NCI-H524 (cell line): ENCODE results near the gene PDCD11.
"Not testable (repeated sequence)": the region's sequence is repeated elsewhere in the genome, so short reads cannot be mapped to it uniquely, and the experiment has no call there.

ENCODE experiments used
- DNase-seq, 2 experiments: peaks; one replicate each; lab custom pipeline; 2025; lab: John Stamatoyannopoulos, UW

PDCD11 gene, protein sequence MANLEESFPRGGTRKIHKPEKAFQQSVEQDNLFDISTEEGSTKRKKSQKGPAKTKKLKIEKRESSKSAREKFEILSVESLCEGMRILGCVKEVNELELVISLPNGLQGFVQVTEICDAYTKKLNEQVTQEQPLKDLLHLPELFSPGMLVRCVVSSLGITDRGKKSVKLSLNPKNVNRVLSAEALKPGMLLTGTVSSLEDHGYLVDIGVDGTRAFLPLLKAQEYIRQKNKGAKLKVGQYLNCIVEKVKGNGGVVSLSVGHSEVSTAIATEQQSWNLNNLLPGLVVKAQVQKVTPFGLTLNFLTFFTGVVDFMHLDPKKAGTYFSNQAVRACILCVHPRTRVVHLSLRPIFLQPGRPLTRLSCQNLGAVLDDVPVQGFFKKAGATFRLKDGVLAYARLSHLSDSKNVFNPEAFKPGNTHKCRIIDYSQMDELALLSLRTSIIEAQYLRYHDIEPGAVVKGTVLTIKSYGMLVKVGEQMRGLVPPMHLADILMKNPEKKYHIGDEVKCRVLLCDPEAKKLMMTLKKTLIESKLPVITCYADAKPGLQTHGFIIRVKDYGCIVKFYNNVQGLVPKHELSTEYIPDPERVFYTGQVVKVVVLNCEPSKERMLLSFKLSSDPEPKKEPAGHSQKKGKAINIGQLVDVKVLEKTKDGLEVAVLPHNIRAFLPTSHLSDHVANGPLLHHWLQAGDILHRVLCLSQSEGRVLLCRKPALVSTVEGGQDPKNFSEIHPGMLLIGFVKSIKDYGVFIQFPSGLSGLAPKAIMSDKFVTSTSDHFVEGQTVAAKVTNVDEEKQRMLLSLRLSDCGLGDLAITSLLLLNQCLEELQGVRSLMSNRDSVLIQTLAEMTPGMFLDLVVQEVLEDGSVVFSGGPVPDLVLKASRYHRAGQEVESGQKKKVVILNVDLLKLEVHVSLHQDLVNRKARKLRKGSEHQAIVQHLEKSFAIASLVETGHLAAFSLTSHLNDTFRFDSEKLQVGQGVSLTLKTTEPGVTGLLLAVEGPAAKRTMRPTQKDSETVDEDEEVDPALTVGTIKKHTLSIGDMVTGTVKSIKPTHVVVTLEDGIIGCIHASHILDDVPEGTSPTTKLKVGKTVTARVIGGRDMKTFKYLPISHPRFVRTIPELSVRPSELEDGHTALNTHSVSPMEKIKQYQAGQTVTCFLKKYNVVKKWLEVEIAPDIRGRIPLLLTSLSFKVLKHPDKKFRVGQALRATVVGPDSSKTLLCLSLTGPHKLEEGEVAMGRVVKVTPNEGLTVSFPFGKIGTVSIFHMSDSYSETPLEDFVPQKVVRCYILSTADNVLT (N-terminal part only)

DNA sequence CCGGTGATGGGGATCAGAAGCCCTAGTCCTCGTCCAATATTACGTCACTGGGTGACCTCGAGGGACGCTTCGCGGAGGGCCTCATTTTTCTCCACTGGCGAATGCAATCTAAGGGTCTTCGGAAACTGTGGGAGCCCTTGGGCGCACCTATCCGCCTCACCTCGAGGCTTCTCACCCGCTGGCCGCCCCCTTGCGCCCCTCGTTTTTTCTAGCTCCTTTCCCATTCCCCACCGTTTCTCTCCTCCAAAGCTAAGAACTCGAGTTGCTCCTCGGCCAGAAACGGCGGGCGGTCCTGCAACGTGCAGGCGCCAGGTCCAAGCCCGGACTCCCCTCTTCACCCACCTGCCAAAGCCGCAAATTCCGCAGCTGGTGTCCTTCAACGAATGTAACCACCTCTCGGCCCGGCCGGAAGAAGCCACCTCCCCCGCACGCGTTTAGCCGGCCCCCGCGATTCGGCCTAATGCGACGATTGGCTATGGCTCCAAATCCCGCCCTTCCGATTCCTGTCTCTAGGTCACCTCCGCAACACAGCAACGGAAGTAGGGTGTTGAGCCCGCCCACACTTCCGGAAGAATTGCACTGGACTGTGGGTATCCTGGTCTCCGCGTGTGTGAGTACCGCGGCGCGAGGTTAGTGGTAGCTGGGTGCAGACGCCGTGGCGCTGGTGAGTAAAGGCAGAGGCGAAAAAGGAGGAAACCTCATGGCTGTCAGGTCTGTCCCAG lies at the start of gene PDCD11, which contains the start of gene ATP5MK:
Gene PDCD11 (plus strand): TSS at position 560 of the 722 bp plus-strand sequence. CDS start 1,801 bp downstream, outside the sequence.
Gene ATP5MK (minus strand): TSS at position 409 of the 722 bp plus-strand sequence. CDS start 4,018 bp downstream, outside the sequence.
- DNase-seq, result peak; percentile 83 to 88

DNA sequence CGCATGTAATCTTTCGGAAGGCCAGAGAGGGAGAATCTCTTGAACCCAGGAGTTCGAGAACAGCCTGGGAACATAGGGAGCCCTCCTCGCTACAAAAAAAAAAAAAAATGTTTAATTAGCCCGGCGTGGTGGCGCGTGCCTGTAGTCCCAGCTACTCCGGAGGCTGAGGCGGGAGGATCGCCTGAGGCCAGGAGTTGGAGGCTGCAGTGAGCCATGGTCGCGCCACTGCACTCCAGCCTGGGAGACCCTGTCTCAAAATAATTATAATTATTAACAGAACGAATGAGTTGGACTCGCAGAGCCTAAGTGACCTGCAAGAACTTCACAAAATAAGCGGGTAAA lies 46.3 kb upstream of the PDCD11 start:
- DNase-seq, result no peak

DNA sequence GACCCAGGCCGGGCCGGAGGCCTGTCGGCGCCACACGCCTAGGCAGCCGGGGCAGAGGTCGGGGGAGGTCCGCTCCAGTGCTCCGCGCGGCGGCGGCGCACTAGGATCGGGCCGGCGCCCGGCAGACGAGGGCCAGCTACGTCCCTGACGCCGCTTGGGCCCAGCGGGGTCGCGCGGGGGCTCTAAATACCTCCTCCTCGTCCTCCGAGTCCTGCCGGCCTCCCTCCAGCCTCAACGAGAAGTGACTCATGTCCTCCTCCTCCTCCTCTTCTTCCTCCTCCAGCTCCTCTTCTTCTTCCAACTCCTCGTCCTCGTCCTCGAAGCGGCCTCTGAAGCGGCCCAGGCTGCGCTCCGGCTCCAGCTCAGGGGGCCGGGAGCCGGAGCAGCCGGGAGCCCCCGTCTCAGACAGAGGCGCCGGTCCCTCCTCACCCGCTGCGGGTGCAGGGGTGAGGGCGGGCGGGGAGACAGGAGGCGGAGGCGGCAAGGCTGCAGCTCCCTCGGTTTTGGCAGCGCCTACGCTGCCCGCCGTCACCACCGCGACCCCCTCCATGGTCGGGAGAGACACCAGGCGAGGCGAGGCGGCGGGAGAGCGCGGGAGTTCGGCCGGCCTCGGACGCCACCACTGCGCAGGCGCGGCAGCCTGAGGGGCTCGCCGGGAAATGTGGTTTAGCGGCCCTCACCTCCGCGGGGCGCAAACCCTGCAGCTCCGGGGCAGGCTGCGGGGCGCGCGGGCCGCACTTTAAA lies 45.7 kb upstream of the PDCD11 start, which contains the start of gene PCGF6:
Gene PCGF6 (minus strand): TSS at position 624 of the 744 bp plus-strand sequence. CDS start 74 bp downstream, at position 550.
- peak; percentile 49 to 61 for DNase-seq

DNA sequence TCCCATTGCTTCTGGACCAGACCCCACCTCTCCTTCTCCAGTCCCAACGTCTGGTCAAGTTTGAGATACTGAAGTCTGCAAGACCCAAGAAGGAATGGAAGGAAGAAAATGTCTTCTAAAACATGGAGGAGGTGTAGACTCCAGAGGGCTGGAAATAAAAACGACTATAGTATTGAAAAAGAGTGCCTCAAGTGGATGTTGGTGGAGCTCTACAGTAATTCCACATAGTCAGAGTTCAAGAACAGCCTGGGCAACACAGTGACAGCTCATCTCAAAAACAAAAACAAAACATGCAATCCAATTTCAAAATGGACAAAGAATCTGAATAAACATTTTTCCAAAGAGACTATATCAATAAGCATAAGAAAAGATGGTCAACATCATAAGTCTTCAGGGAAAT lies 43.1 kb upstream of the PDCD11 start:
- DNase-seq, result no peak

DNA sequence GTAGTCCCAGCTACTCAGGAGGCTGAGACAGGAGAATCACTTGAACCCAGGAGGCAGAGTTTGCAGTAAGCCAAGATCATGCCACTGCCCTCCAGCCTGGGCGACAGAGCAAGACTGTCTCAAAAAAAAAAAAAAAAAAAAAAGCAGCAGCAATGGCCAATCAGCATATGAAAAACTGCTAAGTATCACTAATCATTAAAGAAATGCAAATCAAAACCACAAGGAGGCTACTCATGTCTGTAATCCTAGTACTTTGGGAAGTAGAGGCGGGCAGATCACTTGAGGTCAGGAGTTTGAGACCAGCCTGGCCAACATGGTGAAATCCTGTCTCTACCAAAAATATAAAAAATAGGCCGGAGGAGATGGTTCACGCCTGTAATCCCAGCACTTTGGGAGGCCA lies 41.9 kb upstream of the PDCD11 start:
- DNase-seq, result not testable (repeated sequence)

DNA sequence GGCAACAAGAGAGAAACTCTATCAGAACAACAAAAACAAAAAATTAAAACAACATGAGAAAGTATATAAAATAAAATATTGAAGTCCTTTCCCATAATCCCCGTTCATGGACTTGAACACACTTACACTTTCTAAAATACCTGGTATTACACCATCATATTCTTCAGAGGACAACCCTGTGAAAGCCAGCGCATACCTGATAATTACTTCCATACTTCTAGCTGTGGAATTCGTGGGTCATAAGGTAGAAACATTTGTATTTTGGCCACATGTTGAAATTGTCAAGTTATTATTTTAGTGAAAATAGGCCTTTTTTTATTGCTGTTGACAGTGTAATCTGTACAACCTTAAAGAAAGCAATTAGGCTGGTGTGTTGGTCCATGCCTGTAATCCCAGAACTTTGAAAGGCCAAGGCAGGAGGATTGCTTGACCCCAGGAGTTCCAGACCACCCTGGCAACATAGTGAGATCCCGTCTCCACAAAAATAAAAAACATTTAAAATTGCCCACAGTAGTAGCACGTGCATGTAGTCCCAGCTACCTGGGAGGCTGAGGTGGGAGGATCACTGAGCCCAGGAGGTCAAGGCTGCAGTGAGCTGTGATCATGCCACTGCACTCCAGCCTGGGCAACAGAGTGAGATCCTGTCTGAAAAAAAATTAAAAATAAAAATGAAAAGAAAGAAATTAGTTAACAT lies 40.4 kb upstream of the PDCD11 start:
- DNase-seq, result no peak

DNA sequence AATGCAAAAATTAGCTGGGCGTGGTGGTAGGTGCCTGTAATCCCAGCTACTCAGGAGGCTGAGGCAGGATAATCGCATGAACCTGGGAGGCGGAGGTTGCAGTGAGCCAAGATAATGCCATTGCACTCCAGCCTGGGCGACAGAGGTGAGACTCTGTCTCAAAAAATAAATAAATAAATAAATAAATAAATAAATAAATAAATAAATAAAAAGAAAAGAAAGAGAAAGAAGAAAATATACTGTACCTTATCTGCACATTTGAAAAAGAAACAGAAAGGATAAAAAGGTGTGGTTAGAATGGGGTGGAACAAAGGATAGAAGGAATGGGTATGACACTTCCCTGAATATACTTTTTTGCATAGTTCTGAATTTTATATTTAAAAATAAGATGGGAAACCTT lies 36.9 kb upstream of the PDCD11 start:
- DNase-seq, result not testable (repeated sequence)

DNA sequence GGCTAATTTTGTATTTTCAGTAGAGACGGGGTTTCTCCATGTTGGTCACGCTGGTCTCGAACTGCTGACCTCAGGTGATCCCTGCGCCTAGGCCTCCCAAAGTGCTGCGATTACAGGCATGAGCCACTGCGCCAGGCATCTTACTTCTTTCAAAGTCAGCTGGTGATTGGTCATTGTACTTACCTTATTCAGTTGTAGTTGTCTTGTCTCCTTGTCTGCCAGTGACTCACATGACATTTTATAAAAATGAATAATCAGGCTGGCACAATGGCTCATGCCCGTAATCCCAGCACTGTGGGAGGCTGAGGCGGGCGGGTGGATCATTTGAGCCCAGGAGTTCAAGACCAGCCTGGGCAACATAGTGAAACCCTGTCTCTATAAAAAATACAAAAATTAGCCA lies 35.6 kb upstream of the PDCD11 start:
- not testable (repeated sequence) for DNase-seq

DNA sequence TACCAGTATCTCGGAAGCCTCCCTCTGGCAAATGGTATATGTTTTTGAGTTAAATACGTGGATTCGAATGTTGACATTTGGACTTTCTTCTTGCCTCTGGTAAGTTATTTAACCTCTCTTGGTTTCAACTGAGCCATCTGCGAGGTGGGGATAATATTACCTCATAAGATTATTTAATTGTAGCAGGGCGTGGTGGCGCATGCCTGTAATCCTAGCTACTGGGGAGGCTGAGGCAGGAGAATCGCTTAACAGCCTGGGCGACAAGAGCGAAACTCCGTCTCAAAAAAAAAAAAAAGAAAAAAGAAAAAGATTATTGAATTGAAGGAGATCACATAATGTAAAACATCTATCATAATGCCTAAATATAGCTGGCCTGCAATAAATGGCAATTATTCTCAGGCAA lies 29.0 kb upstream of the PDCD11 start:
- DNase-seq, result no peak

DNA sequence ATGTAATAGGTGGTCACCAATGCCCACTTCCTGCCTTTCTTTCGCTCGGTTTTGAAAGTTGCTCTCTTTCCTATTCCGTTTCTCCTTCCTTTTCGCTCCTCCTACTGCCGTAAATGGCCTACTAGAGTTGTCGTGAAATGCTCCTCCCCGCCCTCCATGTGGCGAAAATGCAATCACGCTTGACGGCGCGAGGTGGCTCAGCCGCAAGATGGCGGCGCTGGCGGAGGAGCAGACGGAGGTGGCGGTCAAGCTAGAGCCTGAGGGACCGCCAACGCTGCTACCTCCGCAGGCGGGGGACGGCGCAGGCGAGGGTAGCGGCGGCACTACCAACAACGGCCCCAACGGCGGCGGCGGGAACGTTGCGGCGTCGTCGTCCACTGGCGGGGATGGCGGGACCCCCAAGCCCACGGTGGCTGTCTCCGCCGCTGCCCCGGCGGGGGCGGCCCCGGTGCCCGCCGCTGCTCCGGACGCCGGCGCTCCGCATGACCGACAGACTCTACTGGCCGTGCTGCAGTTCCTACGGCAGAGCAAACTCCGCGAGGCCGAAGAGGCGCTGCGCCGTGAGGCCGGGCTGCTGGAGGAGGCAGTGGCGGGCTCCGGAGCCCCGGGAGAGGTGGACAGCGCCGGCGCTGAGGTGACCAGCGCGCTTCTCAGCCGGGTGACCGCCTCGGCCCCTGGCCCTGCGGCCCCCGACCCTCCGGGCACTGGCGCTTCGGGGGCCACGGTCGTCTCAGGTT lies 28.5 kb upstream of the PDCD11 start, which contains the start of gene TAF5:
Gene TAF5 (plus strand): TSS at position 195 of the 737 bp plus-strand sequence. CDS start 14 bp downstream, at position 209.
- peak; percentile 55 to 81 for DNase-seq

DNA sequence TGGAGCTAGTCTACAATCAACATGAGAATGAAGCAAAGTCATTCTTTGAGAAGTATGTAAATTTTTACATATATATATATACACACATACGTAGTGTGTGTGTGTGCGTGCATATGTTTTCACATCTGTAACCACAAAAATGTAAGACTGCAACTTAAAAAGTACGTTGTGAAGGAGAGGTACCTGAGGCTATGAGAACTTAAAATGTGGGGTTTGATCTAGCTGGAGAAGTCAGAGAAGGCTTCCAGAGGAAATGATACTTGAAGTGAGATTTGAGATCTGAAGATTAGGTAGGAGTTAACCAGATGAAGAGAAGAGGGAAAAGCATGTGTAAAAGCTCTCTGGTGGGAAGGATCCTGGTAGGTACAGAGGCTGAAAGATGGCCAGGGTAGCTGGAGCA lies 22.9 kb upstream of the PDCD11 start:
- DNase-seq, result no peak

DNA sequence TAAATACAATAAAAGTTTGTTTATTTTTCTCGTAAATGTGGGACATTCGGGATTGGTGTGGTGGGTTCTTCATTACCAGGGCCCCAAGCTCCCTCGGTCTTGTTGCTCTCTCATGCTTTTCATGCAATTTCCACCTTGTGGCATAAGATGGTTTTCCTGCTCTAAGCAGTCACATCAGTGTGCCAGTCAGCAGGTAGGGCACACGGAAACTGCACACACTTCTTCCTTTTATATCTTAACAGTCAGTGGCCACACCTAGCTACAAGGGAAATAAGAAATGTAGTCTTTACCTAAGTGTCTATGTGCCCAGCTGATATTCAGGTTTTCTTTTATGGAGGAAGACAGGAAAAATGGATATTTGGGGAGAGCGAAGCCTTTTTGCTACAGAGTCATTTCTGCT lies 22.2 kb upstream of the PDCD11 start:
- DNase-seq, result no peak

DNA sequence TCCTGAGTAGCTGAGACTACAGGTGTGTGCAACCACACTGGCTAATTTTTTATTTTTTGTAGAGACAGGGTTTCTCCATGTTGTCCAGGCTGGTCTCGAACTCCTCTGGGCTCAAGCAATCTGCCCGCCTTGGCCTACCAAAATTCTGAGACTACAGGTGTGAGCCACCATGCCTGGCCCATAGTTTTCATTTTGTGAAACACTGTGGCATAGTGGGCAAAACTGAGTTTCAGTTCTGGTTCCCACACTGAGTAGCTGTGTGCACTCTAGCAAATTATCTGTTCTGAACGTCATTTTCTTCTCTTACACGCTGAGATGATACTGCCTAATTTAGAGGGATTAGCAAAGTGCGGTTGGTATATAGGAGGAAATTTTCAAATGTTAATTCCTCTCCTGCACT lies 13.7 kb upstream of the PDCD11 start:
- no peak for DNase-seq

DNA sequence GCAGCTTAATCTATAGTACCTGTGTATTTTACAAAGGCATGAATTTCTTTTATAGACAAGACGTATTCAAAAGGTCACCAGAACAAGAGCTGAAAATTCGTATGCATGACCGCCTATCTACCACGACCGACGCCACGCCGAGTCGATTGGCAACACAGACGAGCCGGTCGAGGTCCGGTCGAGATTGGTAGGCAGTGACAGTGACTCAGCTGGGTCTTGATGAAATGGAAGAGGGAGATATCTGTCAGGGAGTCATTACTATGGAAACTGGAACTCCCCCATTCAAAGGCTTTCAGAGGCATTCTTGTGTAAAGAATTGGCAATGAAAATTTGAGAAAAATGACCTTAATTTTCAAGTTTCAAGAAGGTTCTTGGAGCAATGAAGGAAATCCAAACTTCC lies 2.2 kb upstream of the PDCD11 start:
- no peak for DNase-seq

DNA sequence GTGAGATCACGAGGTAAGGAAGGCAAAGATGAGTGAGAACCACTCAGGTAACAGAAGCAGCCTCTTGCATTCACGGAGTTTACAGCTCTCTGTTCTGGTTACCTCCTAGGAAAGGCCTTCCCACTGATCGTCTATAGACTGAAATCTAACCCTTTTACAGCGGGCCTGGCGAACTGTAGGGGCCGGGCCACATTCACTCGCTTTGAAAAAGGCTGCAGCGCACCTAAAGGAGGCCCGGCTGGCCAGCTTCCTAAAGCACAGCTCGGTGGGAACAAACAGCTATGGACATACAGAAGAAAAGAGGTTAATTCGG lies 716 bp upstream of the PDCD11 start:
- no peak for DNase-seq

DNA sequence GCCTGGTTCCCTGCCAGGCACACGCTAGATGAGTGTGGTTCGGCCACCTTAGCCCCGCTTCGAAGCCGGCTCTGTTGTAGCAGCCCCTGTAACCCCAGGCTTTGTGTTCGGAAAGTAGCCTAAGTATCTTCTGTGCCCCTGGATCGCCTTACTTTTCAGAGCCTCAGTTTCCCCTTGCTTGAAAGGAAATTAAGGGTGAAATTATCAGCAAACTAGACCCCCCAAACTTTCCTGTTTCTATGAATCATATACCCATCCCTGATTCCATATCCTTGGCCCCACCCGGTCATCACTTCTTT lies 312 bp downstream of the PDCD11 start:
- no peak for DNase-seq

DNA sequence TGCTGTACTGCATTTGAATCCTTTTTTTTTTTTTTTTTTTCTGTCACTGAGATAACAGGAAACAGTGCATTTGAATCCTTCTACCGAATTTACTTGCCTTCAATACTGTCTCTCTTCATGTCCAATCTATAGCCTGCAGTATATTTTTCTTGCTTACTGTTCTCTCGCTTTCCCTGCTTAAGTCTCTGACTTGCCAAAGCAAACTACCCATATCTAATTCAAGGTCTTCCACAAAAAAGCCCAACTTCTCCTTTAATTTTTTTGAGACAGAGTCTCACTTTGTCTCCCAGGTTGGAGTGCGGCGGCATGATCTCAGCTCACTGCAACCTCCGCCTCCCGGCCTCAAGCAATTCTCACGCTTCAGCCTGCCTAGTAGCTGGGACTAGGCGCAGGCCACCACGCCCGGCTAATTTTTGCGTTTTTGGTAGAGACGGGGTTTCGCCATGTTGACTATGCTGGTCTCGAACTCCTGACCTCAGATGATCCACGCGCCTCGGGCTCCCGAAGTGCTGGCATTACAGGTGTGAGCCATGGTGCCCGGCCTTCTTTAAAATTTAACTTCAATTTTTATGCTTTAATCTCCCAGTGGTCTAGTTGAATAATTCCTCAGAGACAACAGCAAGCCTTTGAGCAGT lies 882 bp downstream of the PDCD11 start:
- DNase-seq, result no peak

DNA sequence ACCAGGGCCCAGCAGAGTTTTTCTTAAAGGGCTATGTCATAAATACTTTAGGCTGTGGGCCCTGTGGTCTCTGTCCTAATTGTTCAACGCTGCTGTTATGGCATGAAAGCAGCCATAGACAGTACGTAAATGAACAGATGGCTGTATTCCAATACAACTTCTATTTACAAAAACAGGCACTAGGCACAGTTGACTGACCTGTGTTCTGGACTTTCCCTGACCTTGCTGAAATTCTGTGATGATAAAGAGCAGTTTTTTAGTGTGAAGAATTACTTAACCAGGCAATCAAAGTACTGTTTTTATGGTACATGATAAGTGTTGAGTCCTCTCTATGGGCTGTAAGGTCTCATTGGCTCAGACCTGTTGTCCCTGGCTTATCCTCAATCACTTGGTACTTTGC lies 17.1 kb downstream of the PDCD11 start:
- no peak for DNase-seq

DNA sequence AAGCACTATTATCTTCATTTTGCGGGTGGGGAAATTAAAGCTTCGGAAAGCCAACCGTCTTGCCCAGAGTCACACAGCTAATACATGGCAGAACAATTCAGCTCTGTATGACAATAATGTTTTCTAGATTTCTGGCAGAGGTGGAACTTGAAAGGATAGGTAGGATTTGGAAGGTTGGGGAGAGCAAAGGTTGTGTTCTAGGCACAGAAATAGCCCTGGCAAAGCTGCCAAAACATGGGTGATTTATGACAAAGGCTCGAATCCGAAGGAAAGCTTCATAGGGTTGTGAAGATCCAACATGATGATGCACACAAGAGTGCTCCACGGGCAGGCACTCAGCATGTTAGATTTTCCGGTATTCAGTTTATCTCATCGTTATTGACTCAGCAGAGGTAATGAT lies 19.2 kb downstream of the PDCD11 start:
- no peak for DNase-seq
